Measurements from ENCODE around the gene CYBA. TPM values are rescaled to one million over a fixed set of nuclear protein-coding genes. Genes with fewer than 3 reads are reported as not detected.

The CYBA gene
- total and polyA plus RNA-seq, 9 of the 15 experiments (the other 6 are each of a cell fraction or from before 2014, with no cell fraction given) = 0.34 to 683 (median 93.0) TPM

DNA sequence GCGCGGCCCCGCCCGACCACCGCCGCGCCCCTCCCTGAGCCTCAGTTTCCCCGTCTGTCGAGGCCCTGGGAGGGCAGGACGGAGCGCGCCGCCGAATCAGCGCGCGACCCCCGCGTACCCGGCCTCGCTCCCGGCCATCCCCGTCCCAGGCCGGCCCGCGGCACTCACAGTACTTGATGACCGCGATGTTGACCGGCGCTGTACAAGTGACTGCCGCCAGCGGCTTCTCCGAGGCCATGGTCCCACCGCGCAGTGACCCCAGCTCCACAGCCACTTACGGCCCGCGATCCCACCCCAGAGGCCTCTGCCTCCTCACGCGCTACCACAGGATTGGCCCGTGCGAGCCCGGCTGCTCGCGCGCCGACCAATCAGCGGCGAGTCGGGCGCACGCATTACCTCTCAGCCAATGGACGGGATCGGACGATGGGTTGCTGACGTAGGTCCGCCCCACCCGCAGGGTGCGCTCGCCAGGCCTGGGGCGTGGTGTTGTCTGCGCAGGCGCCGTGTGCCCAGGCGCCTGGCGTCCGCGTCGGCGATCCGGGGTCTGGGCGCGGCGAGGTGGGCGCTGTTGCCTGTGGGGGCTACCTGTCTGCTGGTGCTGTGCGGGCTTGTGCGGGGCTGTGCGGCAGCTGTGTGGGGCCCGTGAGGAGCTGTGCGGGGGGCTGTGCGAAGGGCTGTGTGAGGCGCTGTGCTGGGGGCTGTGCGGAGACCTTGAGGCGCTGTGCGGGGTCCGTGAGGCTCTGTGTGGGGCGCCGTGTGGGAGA, 12.2 kb upstream of the CYBA start, which contains the start of gene MVD (continued):
- TF ChIP-seq, protein P1, sequence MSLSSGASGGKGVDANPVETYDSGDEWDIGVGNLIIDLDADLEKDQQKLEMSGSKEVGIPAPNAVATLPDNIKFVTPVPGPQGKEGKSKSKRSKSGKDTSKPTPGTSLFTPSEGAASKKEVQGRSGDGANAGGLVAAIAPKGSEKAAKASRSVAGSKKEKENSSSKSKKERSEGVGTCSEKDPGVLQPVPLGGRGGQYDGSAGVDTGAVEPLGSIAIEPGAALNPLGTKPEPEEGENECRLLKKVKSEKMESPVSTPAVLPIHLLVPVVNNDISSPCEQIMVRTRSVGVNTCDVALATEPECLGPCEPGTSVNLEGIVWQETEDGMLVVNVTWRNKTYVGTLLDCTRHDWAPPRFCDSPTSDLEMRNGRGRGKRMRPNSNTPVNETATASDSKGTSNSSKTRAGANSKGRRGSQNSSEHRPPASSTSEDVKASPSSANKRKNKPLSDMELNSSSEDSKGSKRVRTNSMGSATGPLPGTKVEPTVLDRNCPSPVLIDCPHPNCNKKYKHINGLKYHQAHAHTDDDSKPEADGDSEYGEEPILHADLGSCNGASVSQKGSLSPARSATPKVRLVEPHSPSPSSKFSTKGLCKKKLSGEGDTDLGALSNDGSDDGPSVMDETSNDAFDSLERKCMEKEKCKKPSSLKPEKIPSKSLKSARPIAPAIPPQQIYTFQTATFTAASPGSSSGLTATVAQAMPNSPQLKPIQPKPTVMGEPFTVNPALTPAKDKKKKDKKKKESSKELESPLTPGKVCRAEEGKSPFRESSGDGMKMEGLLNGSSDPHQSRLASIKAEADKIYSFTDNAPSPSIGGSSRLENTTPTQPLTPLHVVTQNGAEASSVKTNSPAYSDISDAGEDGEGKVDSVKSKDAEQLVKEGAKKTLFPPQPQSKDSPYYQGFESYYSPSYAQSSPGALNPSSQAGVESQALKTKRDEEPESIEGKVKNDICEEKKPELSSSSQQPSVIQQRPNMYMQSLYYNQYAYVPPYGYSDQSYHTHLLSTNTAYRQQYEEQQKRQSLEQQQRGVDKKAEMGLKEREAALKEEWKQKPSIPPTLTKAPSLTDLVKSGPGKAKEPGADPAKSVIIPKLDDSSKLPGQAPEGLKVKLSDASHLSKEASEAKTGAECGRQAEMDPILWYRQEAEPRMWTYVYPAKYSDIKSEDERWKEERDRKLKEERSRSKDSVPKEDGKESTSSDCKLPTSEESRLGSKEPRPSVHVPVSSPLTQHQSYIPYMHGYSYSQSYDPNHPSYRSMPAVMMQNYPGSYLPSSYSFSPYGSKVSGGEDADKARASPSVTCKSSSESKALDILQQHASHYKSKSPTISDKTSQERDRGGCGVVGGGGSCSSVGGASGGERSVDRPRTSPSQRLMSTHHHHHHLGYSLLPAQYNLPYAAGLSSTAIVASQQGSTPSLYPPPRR (CRISPR knock-in tag; IDR thresholded peaks at IDR 0.05; ENCODE audit: borderline replicate concordance) = peak; percentile 87; the same call in 1 of the 2 replicates
- TF ChIP-seq ZZZ3 (IDR thresholded peaks at IDR 0.05) = no peak
- TF ChIP-seq NCOA2 (IDR thresholded peaks at IDR 0.05; ENCODE audit: partially characterized antibody in 2 of 2) = no peak
- TF ChIP-seq, protein P2, sequence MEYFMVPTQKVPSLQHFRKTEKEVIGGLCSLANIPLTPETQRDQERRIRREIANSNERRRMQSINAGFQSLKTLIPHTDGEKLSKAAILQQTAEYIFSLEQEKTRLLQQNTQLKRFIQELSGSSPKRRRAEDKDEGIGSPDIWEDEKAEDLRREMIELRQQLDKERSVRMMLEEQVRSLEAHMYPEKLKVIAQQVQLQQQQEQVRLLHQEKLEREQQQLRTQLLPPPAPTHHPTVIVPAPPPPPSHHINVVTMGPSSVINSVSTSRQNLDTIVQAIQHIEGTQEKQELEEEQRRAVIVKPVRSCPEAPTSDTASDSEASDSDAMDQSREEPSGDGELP (CRISPR knock-in tag; IDR thresholded peaks at IDR 0.05; ENCODE audit: borderline replicate concordance) = peak; percentile 90
- TF ChIP-seq FOSL1 (tag; conservative IDR thresholded peaks at IDR 0.05) = no peak
- TF ChIP-seq ARNT (IDR thresholded peaks at IDR 0.05) = no peak
- TF ChIP-seq, protein P3, sequence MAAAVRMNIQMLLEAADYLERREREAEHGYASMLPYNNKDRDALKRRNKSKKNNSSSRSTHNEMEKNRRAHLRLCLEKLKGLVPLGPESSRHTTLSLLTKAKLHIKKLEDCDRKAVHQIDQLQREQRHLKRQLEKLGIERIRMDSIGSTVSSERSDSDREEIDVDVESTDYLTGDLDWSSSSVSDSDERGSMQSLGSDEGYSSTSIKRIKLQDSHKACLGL (CRISPR knock-in tag; IDR thresholded peaks at IDR 0.05; ENCODE audit: borderline replicate concordance, poor library complexity, severe bottlenecking) = no peak
- TF ChIP-seq, protein P4, sequence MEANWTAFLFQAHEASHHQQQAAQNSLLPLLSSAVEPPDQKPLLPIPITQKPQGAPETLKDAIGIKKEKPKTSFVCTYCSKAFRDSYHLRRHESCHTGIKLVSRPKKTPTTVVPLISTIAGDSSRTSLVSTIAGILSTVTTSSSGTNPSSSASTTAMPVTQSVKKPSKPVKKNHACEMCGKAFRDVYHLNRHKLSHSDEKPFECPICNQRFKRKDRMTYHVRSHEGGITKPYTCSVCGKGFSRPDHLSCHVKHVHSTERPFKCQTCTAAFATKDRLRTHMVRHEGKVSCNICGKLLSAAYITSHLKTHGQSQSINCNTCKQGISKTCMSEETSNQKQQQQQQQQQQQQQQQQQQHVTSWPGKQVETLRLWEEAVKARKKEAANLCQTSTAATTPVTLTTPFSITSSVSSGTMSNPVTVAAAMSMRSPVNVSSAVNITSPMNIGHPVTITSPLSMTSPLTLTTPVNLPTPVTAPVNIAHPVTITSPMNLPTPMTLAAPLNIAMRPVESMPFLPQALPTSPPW (CRISPR knock-in tag; IDR thresholded peaks at IDR 0.05) = peak; percentile 99
- TF ChIP-seq RBBP5 (IDR thresholded peaks at IDR 0.05; ENCODE audit: borderline replicate concordance, insufficient read depth, low read length, poor library complexity, severe bottlenecking) = peak; percentile 95
- peak; percentile 100 for TF ChIP-seq POLR2G (IDR thresholded peaks at IDR 0.05; ENCODE audit: low read depth, low read length)
- TF ChIP-seq, protein P5, sequence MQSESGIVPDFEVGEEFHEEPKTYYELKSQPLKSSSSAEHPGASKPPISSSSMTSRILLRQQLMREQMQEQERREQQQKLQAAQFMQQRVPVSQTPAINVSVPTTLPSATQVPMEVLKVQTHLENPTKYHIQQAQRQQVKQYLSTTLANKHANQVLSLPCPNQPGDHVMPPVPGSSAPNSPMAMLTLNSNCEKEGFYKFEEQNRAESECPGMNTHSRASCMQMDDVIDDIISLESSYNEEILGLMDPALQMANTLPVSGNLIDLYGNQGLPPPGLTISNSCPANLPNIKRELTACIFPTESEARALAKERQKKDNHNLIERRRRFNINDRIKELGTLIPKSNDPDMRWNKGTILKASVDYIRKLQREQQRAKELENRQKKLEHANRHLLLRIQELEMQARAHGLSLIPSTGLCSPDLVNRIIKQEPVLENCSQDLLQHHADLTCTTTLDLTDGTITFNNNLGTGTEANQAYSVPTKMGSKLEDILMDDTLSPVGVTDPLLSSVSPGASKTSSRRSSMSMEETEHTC (IDR thresholded peaks at IDR 0.05) = no peak
- peak; percentile 84 for TF ChIP-seq ELF2 (CRISPR knock-in tag; IDR thresholded peaks at IDR 0.05)
- TF ChIP-seq JUND (IDR thresholded peaks at IDR 0.05; ENCODE audit: borderline replicate concordance, low read depth, low read length) = peak; percentile 67
- peak; percentile 42; the same call in 1 of the 3 replicates for TF ChIP-seq JUND (tag; IDR thresholded peaks at IDR 0.05; ENCODE audit: borderline replicate concordance, low read depth, low read length)
- no peak for TF ChIP-seq ZBED1 (IDR thresholded peaks at IDR 0.05)
- no peak for TF ChIP-seq TAF9B (IDR thresholded peaks at IDR 0.05; ENCODE audit: partially characterized antibody)
